NK-92 (cell line): ENCODE measurements around the gene LRRC9.
"Not testable (repeated sequence)": the region's sequence is repeated elsewhere in the genome, so short reads cannot be mapped to it uniquely, and the experiment has no call there.

Experiments used
- DNase-seq: peaks from one replicate; lab custom pipeline; 2025; ENCODE audit not compliant: unreplicated experiment; lab: John Stamatoyannopoulos, UW

The LRRC9 gene

DNA sequence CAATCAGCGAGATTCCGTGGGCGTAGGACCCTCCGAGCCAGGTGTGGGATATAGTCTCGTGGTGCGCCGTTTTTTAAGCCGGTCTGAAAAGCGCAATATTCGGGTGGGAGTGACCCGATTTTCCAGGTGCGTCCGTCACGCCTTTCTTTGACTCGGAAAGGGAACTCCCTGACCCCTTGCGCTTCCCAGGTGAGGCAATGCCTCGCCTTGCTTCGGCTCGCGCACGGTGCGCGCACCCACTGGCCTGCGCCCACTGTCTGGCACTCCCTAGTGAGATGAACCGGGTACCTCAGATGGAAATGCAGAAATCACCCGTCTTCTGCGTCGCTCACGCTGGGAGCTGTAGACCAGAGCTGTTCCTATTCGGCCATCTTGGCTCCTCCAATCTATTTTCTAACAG is 32.2 kb downstream of the LRRC9 start:
- DNase-seq, result not testable (repeated sequence)

DNA sequence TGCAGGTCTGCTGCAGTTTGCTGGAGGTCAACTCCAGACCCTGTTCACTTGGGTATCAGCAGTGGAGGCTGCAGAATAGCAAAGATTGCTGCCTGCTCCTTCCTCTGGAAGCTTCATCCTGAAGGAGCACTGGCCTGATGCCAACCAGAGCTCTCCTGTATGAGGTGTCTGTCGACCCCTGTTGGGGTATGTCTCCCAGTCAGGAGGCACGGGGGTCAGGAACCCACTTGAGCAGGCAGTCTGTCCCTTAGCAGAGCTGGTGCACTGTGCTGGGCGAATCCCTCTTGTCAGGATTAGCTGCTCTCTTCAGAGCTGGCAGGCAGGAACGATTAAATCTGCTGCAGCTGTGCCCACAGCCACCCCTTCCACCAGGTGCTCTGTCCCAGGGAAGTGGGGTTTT is 37.9 kb downstream of the LRRC9 start:
- DNase-seq, result not testable (repeated sequence)

DNA sequence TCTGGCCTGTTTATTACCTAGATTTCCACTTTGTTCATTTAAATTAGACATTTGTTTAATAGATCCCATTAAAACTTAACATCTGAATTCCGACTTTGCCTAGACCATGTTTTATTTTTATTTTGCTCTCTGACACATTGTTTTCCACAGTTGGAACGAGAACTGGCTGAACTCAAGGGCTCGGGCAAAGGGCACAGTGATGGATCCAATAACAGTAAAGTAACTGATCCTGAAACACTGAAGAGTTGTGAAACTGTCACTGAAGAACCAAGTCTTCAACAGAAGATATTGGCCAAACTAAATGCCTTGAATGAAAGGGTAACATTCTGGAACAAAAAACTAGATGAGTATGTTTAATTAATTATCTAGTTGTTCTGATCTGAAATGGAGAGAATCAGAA is 39.7 kb downstream of the LRRC9 start:
- no peak for DNase-seq

DNA sequence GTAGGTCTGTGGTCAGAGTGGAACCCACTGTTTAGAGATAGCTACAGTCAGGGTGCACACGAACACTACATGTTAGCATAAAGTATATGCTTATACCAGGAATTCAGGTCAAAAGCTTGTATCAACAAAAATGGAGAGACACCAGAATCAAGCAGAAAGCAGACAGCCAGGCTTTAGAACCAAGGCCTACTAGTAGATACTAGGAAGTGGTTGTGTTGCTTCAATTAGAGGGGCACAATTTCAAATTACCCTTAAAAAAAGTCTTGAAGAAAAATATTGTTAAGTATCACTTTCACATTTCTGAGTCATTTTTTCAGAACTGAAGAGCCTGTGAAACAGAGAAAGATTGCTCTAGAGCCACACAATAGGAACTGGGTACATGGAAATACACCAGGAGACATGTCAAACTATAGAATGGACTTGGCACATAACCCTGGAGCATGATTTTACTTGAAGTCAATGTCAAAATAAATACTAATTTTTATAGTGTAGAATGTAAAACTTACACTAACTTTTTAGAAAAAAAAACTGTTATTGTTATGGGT is 41.6 kb downstream of the LRRC9 start:
- DNase-seq, result no peak

DNA sequence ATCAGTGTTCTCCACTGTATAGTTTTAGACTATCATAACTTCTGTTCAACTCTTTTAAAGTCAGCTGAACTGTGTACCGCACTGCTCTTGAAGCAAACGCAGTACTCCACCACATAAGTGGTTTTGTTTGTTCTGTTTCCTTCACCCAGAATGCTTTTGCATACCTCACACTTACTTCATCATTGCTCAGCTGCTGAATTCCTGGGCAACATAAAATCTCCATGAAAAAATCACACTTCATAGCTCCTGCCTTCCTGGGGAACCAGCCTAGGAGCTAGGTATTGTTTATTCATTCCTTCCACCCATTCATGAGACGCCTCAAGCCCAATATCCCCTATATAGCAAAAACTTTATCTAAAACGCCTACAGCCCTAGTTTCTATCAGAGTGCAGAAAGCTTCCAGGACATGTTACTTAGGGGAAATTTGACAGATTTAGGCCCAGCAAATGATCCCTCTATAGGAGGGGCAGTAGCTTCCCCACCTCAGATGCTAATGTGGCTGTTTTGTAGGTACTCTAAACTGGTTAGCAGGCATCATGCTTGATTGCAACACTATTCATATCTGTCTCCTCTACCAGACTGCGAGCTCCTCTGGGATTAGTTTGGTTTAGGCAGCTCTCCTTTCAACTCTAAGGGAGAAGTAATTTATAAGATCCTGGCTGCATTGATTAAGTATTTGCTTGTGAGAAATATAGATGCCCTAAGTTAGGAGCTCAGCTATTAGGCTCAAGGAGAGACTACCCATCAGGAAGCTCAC is 44.5 kb downstream of the LRRC9 start:
- DNase-seq, result no peak

DNA sequence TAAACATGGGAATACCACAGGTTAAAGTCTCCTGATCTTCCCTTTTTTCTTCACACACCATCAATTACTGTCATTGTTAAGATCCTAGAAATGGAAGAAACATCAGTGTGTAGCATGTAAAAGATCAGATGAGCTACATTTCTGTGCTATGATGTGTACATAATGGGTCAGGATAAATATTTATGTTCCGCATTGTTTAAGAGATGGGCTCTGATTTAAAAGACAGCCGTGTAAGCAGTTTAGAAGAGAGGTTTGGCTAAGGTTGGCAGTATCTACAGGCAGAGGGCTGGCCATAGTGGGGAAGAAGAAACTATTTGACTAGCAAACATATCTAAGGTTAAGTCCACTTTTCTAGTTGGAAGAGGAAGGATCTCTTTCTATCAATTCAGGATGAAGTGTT is 49.4 kb downstream of the LRRC9 start:
- no peak for DNase-seq

DNA sequence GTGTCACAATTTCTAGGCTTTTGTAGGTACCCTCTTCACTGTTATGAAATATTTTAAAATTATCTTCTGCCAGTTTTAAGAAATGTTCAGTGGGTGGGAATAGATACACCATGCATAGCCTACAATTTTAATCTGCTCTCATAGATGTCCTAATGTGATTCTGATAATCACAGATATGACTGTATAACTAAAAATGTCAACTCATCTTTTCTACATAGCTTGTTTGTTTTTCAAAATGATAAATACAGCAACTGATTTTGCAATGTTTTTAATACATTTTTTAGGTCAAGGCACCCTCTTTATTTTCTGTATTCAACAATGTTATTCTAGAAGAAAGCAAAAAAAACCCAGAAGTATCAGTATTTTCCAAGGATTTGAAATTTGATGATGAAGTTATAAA is 61.6 kb downstream of the LRRC9 start:
- no peak for DNase-seq

DNA sequence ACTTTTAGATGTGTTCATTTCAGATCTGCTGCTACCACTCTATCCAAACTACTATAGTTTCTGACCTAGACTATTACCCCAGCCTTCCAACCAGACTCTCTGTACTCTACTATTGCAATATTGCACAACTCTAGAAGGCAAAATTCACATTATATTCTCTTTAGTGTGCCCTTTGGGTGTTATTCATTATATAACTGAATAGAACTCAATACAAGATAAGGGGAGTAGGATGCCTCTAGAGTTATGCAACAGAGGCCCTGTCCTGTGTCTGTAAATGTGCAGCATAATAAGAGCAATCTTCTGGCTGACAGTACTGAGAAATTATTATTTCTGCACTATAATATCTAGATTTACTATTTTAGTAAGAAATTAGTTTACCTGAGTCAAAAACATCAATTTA is 63.1 kb downstream of the LRRC9 start:
- DNase-seq, result no peak

DNA sequence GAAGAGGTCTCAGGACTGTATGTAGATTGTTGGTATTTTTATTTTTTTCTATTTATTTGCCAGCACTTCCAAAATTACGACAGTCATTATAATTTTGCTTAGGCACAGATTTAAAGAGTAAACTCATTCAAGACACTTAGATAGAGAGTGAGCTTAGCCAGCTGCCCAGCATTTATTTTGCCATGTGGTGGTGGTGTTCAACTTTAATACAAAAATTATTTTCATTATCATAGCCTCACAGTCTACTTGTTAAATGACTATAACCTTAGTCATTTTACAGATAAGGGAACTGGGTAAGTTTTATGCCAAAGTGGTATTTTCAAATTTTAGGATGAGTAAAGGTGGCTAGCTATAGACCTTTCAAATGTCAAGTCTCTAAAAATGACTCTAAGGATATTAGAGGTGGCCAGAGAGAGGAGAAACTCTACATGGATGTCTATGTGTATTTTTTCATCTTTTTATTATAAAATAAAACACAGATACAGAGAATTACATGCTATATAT is 66.7 kb downstream of the LRRC9 start:
- DNase-seq, result no peak

DNA sequence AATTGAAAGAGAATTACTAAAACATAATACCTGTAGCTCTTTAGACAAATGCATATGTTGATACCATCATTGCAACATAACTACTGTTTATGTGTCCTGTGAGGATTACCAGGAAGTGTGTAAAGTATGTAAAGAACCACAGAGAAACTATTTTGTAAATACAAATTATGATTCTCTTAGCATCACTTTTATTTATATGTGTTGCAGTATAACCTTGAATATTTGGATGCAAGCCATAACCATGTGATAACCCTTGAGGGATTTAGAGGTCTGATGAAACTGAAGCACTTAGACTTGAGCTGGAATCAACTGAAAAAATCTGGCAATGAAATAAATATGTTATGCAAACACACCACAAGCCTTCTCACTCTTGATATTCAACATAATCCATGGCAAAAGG is 77.5 kb downstream of the LRRC9 start:
- no peak for DNase-seq

DNA sequence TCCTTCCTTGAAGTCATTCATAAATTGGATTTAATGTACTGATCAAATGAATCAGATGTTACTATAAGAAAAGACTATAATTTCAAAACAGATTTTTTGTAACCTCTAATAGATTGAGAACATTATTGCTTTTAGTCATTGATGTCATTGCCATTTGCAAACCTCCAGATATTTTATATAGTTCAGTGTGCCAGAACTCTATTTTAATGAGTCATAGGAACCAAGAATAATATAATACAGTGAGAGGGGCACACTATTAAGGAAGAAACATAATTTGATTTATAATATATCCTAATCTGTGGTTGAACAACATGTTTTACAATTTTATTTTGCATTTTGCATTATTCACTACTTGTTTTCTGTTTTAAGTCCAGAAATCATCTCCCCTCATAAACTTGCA is 78.0 kb downstream of the LRRC9 start:
- DNase-seq, result no peak

DNA sequence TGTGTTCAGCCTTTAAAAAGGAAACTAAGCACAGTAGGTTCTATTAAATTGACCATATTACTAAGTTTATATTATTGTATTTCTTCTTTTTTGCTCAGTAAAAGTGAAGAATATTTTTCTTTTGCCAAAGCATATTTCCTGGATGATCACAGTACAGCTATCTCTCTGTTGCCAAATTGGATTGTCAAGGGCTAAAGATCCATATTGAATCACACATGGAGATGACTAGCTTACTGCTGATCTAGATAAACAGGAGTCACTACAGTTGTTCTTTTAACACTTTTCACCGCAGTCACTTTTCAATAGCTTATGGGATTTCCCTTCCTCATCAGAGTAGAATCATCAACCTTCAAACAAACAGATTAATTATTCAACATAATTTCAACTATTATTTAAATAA is 78.6 kb downstream of the LRRC9 start:
- no peak for DNase-seq

DNA sequence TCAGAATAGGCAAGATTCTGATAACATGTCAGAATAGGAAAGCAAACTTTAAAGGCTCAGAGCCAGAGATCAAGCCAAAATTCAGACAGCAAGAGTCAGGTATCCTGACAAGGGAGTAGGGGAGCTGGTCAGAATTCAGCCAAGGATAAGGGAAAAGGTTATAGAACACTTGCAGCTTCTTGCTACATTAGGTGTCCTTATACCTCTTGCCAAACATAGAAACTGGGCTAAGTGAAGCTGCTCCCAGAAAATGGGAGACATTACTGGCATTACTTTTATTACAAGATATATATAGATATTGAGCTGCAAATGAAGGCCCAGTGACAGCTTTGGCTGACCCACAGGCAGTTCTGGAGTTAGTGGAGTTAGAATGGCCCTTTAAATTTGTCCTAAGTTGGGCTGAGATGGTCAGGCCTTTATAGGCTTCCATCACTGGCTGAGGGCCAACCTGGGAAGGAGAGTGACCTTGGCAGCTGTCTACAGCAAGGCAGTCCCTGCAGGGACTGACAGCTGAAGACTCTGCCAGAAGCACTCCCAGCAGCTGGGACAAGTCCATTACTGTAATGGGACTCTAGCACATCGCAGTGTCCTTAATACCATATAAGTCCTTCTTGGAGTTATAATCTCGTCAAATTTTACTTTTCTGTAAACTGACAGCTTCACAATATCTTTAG is 83.0 kb downstream of the LRRC9 start:
- no peak for DNase-seq

DNA sequence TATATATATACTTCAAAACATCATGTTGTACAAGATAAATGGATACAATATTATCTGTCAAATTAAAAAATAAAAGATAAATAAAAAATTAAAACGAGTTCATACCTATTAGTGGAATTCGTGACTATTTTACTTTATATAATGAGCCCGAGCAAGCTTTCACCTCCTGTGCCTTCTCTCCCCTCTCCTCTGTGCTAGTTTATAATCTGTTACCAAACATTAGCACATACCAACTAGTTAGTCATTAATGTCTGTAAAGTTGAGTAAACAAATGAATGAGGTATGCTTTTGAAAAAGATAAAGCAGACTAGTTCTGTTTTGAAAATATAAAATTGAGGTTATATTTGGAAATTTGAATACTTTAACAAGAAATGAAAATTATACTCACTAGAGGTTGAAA is 84.0 kb downstream of the LRRC9 start:
- no peak for DNase-seq

DNA sequence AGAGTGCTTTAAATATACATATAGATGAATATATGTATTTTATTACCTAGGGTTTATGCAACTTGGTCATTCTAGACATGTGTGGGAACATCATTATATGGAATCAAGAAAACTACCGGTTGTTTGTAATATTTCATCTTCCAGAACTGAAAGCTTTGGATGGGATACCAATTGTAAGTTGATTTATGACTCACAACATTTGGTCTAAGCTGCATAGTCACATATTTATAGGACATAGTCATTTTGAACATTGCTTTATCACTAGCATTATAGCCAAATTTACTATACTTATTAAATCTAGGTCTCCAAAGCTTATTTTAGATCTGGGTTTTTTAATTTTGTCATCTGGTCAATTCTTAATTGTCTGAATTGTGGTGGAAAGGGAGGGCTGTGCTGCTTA is 88.1 kb downstream of the LRRC9 start:
- no peak for DNase-seq

DNA sequence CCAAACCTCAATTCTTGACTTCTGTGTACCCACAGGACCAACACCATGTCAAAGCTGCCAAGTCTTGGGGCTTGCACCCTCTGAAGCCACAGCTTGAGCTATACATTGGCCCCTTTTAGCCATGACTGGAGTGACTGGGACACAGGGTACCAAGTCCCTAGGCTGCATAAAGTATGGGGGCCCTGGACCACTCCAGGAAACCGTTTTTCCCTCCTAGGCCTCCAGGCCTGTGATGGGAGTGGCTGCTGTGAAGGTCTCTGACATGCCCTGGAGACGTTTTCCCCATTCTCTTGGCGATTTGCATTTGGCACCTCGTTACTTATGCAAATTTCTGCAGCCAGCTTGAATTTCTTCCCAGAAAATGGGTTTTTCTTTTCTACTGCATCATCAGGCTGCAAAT is 90.3 kb downstream of the LRRC9 start:
- DNase-seq, result not testable (repeated sequence)

DNA sequence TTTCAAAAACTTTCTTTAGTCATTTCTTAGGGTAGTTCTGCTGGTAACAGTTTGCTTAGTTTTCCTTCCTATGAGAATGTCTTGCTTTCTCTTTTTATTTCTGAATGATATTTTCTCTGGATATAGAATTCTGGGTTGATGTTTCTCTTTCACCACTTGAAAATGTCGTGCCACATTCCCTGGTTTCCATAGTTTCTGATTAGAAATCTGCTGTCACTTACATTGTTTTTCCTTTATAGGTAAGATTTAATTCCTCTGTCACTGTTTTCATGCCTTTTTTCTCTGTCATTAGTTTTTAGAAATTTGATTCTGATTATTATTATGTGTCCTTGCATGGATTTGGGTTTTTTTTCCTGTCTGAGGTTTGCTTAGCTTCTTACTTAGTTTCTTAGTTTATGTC is 94.5 kb downstream of the LRRC9 start:
- no peak for DNase-seq

DNA sequence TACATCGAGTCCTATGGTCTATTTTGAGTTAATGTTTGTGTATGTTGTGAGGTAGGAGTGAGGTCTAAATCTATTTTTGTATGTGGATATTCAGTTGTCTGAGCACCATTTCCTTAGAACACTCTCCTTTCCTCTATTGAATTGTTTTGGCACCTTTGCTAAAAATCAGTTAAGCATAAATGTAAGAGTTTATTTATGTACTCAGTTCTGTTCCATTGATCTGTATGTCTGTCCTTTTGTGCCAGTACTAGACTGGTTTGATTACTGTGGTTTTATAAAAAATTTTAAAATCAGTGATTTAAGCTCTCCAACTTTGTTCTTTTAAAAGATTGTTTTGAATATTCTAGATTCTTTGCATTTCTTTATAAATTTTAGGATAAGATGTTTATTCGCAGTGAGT is 101.7 kb downstream of the LRRC9 start:
- no peak for DNase-seq

DNA sequence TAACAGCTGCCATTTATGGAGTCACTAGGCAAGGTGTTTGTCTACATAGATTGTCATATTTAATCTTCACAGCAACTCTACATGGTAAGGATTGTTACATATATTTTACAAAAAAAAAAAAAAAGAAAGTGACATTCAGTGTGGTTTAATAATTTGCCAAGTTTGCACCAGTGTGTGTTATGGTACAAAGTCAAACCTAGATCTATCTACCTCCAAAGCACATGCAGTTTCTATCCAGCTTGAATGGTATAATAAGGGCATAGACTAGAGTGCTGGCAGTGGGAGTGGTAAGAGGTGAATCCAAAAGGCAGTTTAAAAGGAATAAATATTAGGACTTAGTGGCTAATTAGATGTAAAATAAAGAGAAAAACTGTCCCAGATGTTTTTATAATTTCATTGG is 105.6 kb downstream of the LRRC9 start:
- no peak for DNase-seq

DNA sequence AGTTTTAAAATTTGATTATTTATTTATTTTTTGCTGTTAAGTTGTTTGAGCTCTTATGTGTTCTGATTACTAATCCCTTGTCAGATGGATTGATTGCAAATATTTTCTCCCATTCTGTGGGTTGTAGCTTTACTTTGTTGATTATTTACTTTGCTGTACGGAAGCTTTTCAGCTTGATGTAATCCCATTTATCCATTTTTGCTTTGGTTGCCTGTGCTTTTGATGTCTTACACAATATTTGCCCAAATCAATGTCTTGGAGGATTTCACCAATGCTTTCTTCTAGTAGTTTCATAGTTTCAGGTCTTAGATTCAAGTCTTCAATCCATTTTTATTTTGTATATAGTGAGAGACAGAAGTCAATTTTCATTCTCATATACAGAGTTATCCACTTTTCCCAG is 115.2 kb downstream of the LRRC9 start:
- DNase-seq, result no peak

DNA sequence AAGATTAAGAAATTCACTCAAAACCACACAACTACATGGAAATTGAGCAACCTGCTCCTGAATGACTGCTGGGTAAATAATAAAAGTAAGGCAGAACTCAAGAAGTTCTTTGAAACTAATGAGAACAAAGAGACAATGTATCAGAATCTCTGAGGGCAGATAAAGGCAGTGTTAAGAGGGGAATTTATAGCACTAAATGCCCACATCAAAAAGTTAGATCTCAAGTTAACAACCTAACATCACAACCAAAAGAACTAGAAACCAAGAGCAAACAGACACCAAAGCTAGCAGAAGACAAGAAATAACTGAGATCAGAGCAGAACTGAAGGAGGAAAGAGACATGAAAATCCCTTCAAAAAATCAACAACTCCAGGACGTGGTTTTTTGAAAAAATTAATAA is 128.0 kb downstream of the LRRC9 start:
- DNase-seq, result not testable (repeated sequence)

DNA sequence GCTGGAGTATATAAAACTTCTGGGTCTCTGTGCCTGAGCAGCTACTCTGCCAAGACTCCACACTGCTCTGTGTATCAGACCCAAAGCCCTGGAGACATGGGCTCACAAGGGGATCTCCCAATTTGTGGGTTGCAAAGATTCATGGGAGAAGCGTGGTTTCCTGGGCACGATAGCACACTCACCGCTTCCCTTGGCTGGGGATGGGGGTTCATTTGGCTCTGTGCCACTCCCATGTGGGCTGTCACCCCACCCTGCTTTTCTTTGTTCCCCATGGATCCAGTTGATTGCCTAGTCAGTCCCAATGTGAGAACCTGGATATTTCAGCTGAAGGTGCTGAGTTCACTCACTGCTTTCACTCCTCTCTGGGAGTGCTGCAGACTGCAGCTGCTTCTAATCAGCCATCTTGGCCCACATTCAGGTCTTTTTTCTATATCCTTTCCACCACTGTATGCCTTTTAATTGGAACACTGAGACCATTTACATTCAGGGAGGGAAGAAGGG is 131.8 kb downstream of the LRRC9 start:
- DNase-seq, result no peak
